Osteoblast (primary cell): ENCODE results near the gene TCL1B. TPM values are rescaled to one million over a fixed set of nuclear protein-coding genes. Genes with fewer than 3 reads are reported as not detected.

Experiments used
- DNase-seq: peaks from one replicate; pipeline ENCODE4 v3.0.0; 2011; ENCODE audit warnings: low spot score, mixed read lengths; ENCODE audit not compliant: insufficient read length; ENCODE audit errors: missing footprints
- H2AFZ ChIP-seq: 2 replicates; pipeline ENCODE4 v1.6.0; 2011; ENCODE audit warnings: mild to moderate bottlenecking, low read length
- H3K27ac ChIP-seq: 2 replicates; pipeline ENCODE4 v1.5.1; 2011; ENCODE audit warnings: mild to moderate bottlenecking, low read depth, low read length, moderate library complexity
- H3K27me3 ChIP-seq: 2 replicates; pipeline ENCODE4 v1.6.0; 2012; ENCODE audit warnings: mild to moderate bottlenecking, control low read depth, inconsistent platforms, low read length, moderate library complexity; ENCODE audit not compliant: insufficient read depth
- H3K36me3 ChIP-seq: 2 replicates; pipeline ENCODE4 v1.5.1; 2011; ENCODE audit warnings: mild to moderate bottlenecking, low read length, control low read depth, moderate library complexity; ENCODE audit not compliant: insufficient read depth
- H3K4me1 ChIP-seq: 2 replicates; pipeline ENCODE4 v1.5.1; 2011; ENCODE audit warnings: mild to moderate bottlenecking, low read length, control low read depth, moderate library complexity; ENCODE audit not compliant: insufficient read depth
- H3K4me2 ChIP-seq: 2 replicates; pipeline ENCODE4 v1.6.0; 2011; ENCODE audit warnings: mild to moderate bottlenecking, low read length; ENCODE audit not compliant: insufficient read depth
- H3K4me3 ChIP-seq: fragments of 200-600 bp; sonication (generic); 3 replicates; pipeline ENCODE4 v1.5.1; 2012; ENCODE audit warnings: mild to moderate bottlenecking, low read length, inconsistent platforms; ENCODE audit not compliant: insufficient read depth
- H3K79me2 ChIP-seq: 2 replicates; pipeline ENCODE4 v1.6.0; 2012; ENCODE audit warnings: mild to moderate bottlenecking, low read length, control low read depth, inconsistent platforms; ENCODE audit not compliant: insufficient read depth
- H3K9me3 ChIP-seq: 2 replicates; pipeline ENCODE4 v1.5.1; 2011; ENCODE audit warnings: low read depth, low read length, control low read depth
- H4K20me1 ChIP-seq: 2 replicates; pipeline ENCODE4 v1.6.0; 2012; ENCODE audit warnings: mild to moderate bottlenecking, low read length, control low read depth; ENCODE audit not compliant: insufficient read depth
- total RNA-seq: library from RNA; depleted of rRNA; stranded (reverse); fragments of >200 nt; gene quantifications from 2 replicates; pipeline ENCODE4 v1.2.3, GENCODE V29; 2012
- TF ChIP-seq, protein P1 (sequence below): IDR thresholded peaks from 2 replicates; pipeline ENCODE4 v1.5.1; 2011; ENCODE audit warnings: mild to moderate bottlenecking, low read depth, low read length, moderate library complexity; ENCODE audit errors: extremely low read depth

Gene TCL1B
- total RNA-seq, 1 donor, result not detected

DNA sequence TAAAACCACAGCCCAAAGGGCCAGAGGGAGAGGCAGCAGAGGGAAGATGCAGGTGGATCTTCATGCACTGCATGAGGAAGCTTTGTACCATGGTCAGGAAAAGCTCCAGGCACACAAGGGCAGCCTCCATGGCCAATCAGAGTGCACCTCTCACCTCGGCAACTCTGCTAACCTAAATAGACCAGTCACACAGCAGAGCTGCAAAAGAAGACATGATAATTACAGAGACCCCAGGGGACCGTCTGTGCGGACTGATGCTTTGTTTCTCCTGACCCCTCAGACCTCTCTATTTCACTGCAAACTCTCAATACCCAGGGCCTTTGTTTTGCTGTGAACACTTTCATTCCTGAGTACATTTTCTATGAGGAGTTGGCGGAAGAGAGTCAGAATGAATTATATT, 10.7 kb upstream of the TCL1B start:
- no peaks in the 10 kb centered on the region for H3K9me3 ChIP-seq
- H3K79me2 ChIP-seq, result no peaks in the 10 kb centered on the region
- no peak overlapping the region for H3K4me2 ChIP-seq
- H3K4me1 ChIP-seq, result no peaks in the 10 kb centered on the region
- TF ChIP-seq, protein P1, sequence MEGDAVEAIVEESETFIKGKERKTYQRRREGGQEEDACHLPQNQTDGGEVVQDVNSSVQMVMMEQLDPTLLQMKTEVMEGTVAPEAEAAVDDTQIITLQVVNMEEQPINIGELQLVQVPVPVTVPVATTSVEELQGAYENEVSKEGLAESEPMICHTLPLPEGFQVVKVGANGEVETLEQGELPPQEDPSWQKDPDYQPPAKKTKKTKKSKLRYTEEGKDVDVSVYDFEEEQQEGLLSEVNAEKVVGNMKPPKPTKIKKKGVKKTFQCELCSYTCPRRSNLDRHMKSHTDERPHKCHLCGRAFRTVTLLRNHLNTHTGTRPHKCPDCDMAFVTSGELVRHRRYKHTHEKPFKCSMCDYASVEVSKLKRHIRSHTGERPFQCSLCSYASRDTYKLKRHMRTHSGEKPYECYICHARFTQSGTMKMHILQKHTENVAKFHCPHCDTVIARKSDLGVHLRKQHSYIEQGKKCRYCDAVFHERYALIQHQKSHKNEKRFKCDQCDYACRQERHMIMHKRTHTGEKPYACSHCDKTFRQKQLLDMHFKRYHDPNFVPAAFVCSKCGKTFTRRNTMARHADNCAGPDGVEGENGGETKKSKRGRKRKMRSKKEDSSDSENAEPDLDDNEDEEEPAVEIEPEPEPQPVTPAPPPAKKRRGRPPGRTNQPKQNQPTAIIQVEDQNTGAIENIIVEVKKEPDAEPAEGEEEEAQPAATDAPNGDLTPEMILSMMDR, result no peak
- no peak overlapping the region for H3K4me3 ChIP-seq
- H3K36me3 ChIP-seq, result no peaks in the 10 kb centered on the region
- no peaks in the 10 kb centered on the region for H4K20me1 ChIP-seq
- no peak overlapping the region for H3K27ac ChIP-seq
- DNase-seq, result no peak
- no peaks in the 10 kb centered on the region for H3K27me3 ChIP-seq
- no peak overlapping the region for H2AFZ ChIP-seq

DNA sequence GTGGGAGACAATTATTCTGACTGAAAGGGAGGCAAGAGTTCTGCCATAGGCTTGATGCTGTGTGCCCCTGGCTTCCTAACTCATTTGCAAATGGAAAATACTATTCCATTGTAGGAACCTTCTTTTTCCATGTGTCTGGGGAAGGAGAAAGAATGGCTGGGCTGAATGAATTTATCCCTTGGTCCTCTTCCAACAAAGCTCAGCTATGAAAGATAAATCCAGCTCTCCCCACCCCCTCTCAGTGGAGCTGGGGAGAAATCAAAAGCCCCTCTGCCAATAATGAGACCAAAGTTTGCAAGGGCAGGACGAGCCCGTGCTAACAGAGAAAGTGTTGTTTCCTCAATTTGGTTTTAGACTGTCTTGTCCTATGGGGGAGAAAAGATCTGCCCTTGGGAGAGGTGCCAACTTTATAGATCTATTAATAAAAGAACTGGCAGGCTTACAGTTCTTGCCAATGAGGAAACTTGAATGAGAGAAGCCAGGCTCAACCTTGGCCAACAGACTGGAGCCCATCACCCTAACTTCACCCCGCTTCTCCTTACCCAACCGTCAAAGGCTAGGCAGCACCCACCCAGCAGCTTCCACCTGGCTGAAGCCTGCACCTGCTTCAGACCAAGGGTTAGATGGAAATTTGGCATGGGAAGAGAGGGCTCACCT, 8.9 kb upstream of the TCL1B start:
- TF ChIP-seq, protein P1, result no peak
- no peaks in the 10 kb centered on the region for H3K27me3 ChIP-seq
- H3K27ac ChIP-seq, result no peak overlapping the region
- H3K79me2 ChIP-seq, result no peaks in the 10 kb centered on the region
- H4K20me1 ChIP-seq, result no peaks in the 10 kb centered on the region
- no peak overlapping the region for H3K4me3 ChIP-seq
- no peak overlapping the region for H2AFZ ChIP-seq
- no peak for DNase-seq
- H3K36me3 ChIP-seq, result no peaks in the 10 kb centered on the region
- H3K9me3 ChIP-seq, result no peaks in the 10 kb centered on the region
- H3K4me2 ChIP-seq, result no peak overlapping the region
- no peaks in the 10 kb centered on the region for H3K4me1 ChIP-seq

DNA sequence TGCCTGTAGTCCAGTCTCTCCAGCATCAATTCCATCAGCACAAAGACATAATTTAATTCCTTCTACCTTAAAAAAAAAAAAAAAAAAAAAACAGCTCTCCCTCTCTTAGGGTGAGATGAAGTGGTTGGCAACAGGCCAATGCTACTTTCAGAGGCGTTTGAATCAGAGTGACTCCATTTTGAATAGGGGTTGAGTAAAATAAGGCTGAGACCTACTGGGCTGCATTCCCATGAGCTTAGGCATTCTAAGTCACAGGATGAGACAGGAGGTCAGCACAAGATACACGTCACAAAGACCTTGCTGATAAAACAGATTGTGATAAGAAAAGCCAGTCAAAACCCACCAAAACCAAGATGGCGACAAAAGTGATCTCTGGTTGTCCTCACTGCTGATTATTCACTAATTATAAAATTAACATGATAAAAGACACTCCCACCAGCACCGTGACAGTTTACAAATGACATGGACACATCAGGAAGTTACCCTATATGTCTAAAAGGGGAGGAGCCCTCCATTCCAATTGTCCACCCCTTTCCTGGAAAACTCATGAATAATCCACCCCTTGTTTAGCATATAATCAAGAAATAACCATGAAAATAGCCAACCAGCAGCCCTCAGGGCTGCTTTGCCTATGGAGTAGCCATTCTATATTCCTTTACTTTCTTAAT, 6.9 kb upstream of the TCL1B start:
- Histone ChIP-seq H3K4me3 (no peak overlapping the region), H3K36me3 (no peaks in the 10 kb centered on the region), H3K27ac (no peak overlapping the region), H4K20me1 (no peaks in the 10 kb centered on the region), H3K4me1 (no peaks in the 10 kb centered on the region), H3K27me3 (no peaks in the 10 kb centered on the region), H3K9me3 (no peaks in the 10 kb centered on the region), H2AFZ (no peak overlapping the region), H3K4me2 (no peak overlapping the region), H3K79me2 (no peaks in the 10 kb centered on the region)
- DNase-seq, result no peak
- TF ChIP-seq, protein P1, result no peak

DNA sequence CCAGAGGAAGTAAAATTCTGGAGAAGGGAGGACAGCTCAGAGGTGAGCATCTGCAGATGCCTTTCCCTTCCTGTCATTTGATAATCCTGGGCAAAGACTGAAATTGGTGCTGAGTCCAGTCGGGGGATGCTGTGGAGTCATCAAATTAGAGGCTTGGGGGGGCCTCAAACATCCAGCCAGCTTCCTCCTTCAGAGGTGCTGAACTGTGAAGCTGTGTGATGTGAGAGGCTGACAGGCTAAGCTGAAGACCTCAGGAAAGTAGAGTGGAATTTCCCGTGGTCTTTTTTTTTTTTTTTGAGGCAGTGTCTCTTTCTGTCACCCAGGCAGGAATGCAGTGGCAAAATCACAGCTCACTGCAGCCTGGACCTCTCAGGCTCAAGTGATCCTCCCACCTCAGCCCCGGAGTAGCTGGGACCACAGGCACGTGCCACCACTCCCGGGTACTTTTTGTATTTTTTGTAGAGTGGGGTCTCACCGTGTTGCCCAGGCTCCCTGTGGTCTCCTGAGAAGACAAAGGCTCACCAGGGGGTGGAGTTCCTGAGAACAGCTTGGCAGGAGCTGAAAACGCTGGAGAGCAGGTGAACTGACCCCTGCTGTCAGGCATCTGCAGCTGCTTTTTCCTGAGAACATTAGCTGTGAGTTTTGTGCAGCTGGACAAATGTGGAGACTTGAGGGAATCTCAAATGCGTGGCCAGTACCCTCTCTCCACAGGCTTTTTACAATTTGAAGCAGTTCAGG, 6.1 kb upstream of the TCL1B start:
- TF ChIP-seq, protein P1, result no peak
- no peak for DNase-seq
- Histone ChIP-seq H3K27ac (no peak overlapping the region), H3K27me3 (no peaks in the 10 kb centered on the region), H3K4me2 (no peak overlapping the region), H3K9me3 (no peaks in the 10 kb centered on the region), H3K4me3 (no peak overlapping the region), H4K20me1 (no peaks in the 10 kb centered on the region), H3K36me3 (no peaks in the 10 kb centered on the region), H2AFZ (no peak overlapping the region), H3K4me1 (no peaks in the 10 kb centered on the region), H3K79me2 (no peaks in the 10 kb centered on the region)
